Fibroblast of the aortic adventitia (primary cell): ENCODE measurements around the gene ELFN2. TPM values are rescaled to one million over a fixed set of nuclear protein-coding genes. Genes with fewer than 3 reads are reported as not detected.
"Not testable (repeated sequence)": the region's sequence is repeated elsewhere in the genome, so short reads cannot be mapped to it uniquely, and the experiment has no call there.

Source experiments
- DNase-seq: peaks from one replicate; pipeline ENCODE4 v3.0.0-alpha.2; 2010; ENCODE audit warnings: low read depth
- H3K4me3 ChIP-seq: 2 replicates; pipeline ENCODE4 v1.5.1; 2011; ENCODE audit warnings: low read depth, mild to moderate bottlenecking, control low read depth, low read length, moderate library complexity
- total RNA-seq: library from RNA; depleted of rRNA; stranded (reverse); fragments of >200 nt; gene quantifications from 2 replicates; pipeline ENCODE4 v1.2.3, GENCODE V29; 2012; ENCODE audit warnings: low replicate concordance
- TF ChIP-seq, protein P1 (sequence below): IDR thresholded peaks from 2 replicates; pipeline ENCODE4 v1.5.1; 2011; ENCODE audit warnings: mild to moderate bottlenecking, low read length, control low read depth, inconsistent platforms; ENCODE audit not compliant: insufficient read depth

ELFN2 gene
- total RNA-seq, 1 donor: 0.18 TPM

DNA sequence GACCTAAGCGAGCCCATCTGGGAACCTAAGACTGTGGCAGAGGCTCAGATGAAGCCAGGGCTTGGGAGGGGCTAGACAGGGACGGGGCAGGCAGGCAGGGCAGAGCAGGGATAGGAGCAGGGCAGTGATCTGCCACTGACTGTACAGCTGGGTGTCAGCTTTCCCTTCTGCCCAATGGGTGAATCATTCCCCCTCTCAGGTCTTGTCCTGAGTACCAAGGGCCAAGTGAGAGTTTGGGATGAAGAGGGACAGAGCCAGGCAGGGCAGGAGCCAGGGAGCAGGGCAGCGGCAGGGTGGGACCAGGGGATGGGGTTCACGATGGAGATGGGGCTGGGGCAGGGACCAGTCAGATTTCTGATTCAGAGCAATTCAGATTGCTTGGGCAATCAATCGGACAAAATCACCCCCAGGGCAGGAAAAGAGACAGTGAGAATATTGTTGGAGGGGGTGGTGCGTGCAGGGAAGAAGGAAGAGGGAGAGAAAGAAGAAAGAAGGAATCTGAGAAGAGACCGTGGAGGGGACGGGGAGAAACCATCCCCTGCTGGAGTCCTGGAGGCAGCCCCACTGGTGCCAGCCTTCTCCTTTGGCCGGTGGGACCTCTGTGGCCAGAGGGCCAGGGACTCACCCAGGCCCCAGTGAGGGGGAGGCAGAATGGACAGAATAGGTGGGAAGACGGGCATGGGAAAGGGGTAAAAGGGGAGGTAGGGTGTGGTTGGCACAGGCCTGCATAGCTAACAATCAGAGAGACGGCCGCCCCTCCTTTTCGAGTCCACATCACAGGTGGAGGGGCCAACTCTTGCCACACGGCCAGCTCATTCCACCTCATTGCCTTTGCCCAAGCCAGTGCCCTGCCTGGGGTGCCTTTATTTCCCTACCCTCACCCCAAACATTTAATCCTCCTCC, 97.8 kb downstream of the ELFN2 start:
- DNase-seq: no peak
- H3K4me3 ChIP-seq: no peak overlapping the region
- TF ChIP-seq, protein P1, sequence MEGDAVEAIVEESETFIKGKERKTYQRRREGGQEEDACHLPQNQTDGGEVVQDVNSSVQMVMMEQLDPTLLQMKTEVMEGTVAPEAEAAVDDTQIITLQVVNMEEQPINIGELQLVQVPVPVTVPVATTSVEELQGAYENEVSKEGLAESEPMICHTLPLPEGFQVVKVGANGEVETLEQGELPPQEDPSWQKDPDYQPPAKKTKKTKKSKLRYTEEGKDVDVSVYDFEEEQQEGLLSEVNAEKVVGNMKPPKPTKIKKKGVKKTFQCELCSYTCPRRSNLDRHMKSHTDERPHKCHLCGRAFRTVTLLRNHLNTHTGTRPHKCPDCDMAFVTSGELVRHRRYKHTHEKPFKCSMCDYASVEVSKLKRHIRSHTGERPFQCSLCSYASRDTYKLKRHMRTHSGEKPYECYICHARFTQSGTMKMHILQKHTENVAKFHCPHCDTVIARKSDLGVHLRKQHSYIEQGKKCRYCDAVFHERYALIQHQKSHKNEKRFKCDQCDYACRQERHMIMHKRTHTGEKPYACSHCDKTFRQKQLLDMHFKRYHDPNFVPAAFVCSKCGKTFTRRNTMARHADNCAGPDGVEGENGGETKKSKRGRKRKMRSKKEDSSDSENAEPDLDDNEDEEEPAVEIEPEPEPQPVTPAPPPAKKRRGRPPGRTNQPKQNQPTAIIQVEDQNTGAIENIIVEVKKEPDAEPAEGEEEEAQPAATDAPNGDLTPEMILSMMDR: no peak

DNA sequence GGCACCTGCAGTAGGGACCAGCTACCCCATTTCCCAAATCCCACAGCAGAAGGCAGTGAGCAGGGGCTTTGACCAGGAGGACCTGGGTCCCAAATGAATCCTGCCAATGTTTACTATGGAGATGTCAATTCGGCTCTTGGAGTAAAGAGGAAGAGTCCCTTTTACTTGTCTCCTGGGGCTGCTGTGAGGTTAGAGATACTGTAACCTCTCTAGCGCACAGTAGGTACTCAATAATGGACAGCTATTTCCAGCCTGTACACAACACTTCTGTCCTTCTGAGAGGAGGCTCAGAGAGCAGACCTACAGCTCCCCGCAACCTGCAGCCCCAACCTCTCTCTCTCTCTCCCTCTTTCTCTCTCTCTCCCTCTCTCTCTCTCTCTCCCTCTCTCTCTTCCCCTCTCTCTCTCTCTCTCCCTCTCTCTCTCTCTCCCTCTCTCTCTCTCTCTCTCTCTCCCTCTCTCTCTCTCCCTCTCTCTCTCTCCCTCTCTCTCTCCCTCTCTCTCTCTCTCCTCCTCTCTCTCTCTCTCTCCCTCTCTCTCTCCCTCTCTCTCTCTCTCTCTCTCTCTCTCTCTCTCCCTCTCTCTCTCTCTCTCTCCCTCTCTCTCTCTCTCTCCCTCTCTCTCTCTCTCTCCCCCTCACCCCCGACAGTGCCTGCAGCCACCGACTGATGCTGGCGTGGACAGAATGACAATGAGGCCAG, 98.6 kb downstream of the ELFN2 start:
- not testable (repeated sequence) for H3K4me3 ChIP-seq, DNase-seq

DNA sequence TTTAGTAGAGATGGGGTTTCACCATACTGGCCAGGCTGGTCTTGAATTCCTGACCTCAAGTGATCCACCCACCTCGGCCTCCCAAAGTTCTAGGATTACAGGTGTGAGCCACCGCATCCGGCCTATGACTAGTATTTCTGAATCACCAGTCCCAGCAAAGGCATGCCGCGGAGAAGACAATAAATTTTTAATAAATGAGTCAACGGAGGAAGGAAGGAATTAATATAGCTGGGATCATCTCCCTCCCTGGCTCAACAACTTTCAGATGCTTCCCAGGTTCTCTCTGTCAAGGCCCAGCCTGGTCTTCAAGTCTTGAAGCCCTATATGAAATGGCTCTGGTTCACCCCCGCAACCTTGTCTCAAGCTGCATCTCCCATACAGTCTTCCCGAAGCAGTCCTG, 99.3 kb downstream of the ELFN2 start:
- no peak overlapping the region for H3K4me3 ChIP-seq
- TF ChIP-seq, protein P1: no peak
- DNase-seq: peak; percentile 56

DNA sequence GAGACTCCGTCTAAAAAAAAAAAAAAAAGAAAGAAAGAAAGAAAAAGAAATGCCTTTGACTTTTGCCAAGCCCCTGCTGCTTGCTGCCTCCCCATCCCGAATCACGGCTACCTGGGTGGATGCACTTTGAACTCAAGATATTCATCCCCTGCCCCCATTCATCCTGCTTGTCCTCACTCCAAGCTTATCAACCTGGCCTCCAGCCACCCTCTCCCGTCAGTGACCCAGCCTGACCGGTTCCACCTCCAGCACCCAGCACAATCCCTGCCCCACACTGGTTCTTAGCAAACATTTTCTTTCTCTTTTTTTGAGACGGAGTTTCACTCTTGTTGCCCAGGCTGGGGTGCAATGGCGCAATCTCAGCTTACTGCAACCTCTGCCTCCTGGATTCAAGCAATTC, 100.6 kb downstream of the ELFN2 start:
- H3K4me3 ChIP-seq: no peak overlapping the region
- TF ChIP-seq, protein P1: no peak
- no peak for DNase-seq

DNA sequence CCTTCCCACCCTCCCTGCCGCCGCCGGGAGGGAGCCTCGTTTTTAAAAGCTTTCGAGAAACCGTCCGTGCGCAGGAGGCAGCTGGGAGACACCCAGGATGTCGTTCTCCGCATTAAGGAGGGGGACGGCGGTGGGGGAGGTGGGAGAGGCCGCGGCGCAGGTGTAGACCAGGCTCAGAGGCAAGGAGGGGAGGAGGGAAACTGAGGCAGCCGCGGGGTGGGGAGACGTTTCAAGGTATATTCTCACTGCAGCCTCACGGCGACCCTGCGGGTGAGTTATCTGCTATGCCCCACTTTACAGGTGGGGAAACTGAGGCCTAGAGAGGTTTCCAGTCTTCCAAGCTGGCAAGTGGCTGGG, 102.3 kb downstream of the ELFN2 start:
- H3K4me3 ChIP-seq: no peak overlapping the region
- TF ChIP-seq, protein P1: no peak
- no peak for DNase-seq

DNA sequence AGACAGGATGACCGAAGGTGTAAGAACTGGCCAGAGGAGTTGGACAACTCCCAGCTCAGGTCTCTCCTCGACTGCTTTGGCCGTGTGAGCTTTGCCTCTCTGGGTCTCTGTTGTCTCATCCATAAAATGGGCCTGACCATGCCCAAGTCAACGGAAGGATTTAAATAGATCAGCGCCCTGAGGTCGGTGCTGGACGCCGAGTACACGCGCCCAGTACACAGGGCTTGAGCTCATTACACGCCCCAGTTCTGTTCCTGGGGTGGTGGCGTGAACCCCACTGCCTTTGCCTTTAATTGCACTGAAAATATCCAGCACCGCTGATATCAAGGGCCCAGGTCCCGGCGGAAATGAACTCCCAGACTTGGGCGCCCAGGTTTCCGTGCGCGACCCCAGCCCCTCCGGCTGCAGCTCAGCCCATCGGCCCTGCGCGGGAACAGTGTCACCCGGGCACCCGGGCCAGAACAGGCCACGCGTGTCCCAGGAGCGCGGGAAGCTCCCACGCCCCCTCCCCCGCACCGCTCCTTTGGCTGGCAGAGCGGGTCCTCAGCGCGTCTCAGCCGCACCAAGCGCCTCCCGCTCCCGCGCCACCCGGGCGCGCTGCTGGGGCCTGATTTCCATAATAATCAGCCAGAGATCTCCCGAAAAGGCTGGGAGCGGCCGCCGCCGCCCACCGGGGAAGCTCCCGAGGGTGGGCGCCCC, 102.8 kb downstream of the ELFN2 start:
- TF ChIP-seq, protein P1: no peak
- H3K4me3 ChIP-seq: no peak overlapping the region
- no peak for DNase-seq
